Heart left ventricle (tissue), 16 donors: Measurements from ENCODE around the gene ARHGAP24. TPM values are rescaled to one million over a fixed set of nuclear protein-coding genes. Genes with fewer than 3 reads are reported as not detected.

Source experiments
- ATAC-seq, 4 donors: fragments of 200-7000 bp; cut with Tn5 transposase; one replicate each; pipeline ENCODE4 v1.9.1; 2020 to 2022; ENCODE audit warnings: moderate library complexity in 4 of 4, mild to moderate bottlenecking in 3 of 4, moderate number of reproducible peaks in 1 of 4
- DNase-seq, 5 donors: peaks; one replicate each; pipeline ENCODE4 v3.0.0-alpha.2; 2020
- H3K27ac ChIP-seq, 12 donors: fragments of 200-600 bp; sonication (generic) in 4 of 12; one replicate each; pipeline versions ENCODE4 v1.5.0 to v1.8.0; 2016 to 2022; ENCODE audit warnings: mild to moderate bottlenecking in 2 of 12
- H3K27me3 ChIP-seq, 9 donors: fragments of 200-600 bp; sonication (generic) in 2 of 9; one replicate each; pipeline versions ENCODE4 v1.5.1 to v1.8.0; 2016 to 2022; ENCODE audit warnings: mild to moderate bottlenecking in 3 of 9
- H3K36me3 ChIP-seq, 9 donors: fragments of 200-600 bp; sonication (generic) in 2 of 9; one replicate each; pipeline versions ENCODE4 v1.5.0 to v1.8.0; 2018 to 2022; ENCODE audit warnings: mild to moderate bottlenecking in 2 of 9
- H3K4me1 ChIP-seq, 12 donors: fragments of 200-600 bp; sonication (generic) in 4 of 12; one replicate each; pipeline versions ENCODE4 v1.5.0 to v1.8.0; 2016 to 2022; ENCODE audit warnings: mild to moderate bottlenecking in 3 of 12
- H3K4me3 ChIP-seq, 12 donors: fragments of 200-600 bp; sonication (generic) in 4 of 12; one replicate each; pipeline versions ENCODE4 v1.5.0 to v1.8.0; 2017 to 2022; ENCODE audit warnings: mild to moderate bottlenecking in 9 of 12, moderate library complexity in 4 of 12
- H3K9me3 ChIP-seq, 12 donors: fragments of 200-600 bp; sonication (generic) in 4 of 12; one replicate each; pipeline versions ENCODE4 v1.5.0 to v1.8.0; 2016 to 2022; ENCODE audit warnings: mild to moderate bottlenecking in 1 of 12
- CTCF ChIP-seq, 12 donors: fragments of 200-600 bp; sonication (generic) in 4 of 12; IDR thresholded peaks; one replicate each; pipeline versions ENCODE4 v1.5.0 to v1.8.0; 2018 to 2022; ENCODE audit warnings: antibody characterized with exemption in 12 of 12, mild to moderate bottlenecking in 5 of 12
- POLR2A ChIP-seq, 2 donors: fragments of 450-650 bp; IDR thresholded peaks; one replicate each; pipeline ENCODE4 v1.6.1; 2017; ENCODE audit warnings: antibody characterized with exemption in 2 of 2, mild to moderate bottlenecking in 2 of 2, moderate library complexity in 2 of 2
- WGBS, 4 donors: extraction: QIAGEN DNeasy Blood & Tissue Kit in 2 of 4; methylation state at CpG; one replicate each; pipeline versions ENCODE4 v1.1.5 to v1.1.7; 2013 to 2018; 5-methylcytosine and 5-hydroxymethylcytosine counted together
- intact Hi-C, 10 donors: fragments of 100-400 bp; cut with DNase I; formaldehyde crosslinking; loops; one replicate each; pipeline versions ENCODE4 v1.11.1 to v1.14.2; 2022
- polyA plus RNA-seq, 2 donors: library from polyadenylated mRNA; stranded (reverse); fragments of 200-250 nt; gene quantifications; one replicate each; pipeline ENCODE4 v1.2.3, GENCODE V29; 2013
- total RNA-seq, 9 donors: library from RNA; depleted of rRNA in 2 of 9; stranded (reverse); fragments of >200 nt in 2 of 9; fragmentation: NEBNext Ultra II Directional in 3 of 9; extraction: Animal tissue kit (Norgen Biotek cat#: 25700) in 3 of 9; gene quantifications; one replicate each; pipeline versions ENCODE4 v1.1.0 to v1.2.4, GENCODE V29; 2016 to 2023
- donor health status: ischemic (EF 13 %, LVEDD 7.1; RV severe dilation, severe dysfunction).
- donor health status: healthy with polysubstance abuse.
- donor health status: DM: no; HTN: yes; CAD: no.
- donor health status: DM: no; HTN: no; CAD: no.
- donor health status: ischemic (EF 25% LVEDD 6.9; RV normal size, moderate dysfunction).
- donor health status: ischemic (EF 25% LVEDD 5.7; RV mildly dilated, moderate dysfunction).
- donor health status: healthy.
- donor health status: DM: yes; HTN: yes; CAD: no.
- donor health status: ischemic (EF 35%, LVEDD 5.7; RV mildly dilated, moderate dysfunction).
- donor health status: nonischemic (EF 11% LVEDD 7.7; RV severe dilation, severe dysfunction).
- donor health status: DM: yes; HTN: yes; CAD: no.
- donor health status: PGD.
- donor health status: ischemic (EF 29% LVEDD 5.4; RV normal size, mild dysfunction).
- donor health status: nonischemic (EF 23%, LVEDD 6.1; RV moderate dilation, normal function).

ARHGAP24 gene
- total and polyA plus RNA-seq, 11 donors, result 4.5 to 36.9 (median 18.9) TPM

- Histone ChIP-seq H3K4me3 (no peak overlapping the region), H3K27me3 (no peaks in the 10 kb centered on the region), H3K27ac (peak overlapping the region in 4 of 12 donors; percentile 0 to 84 (median 42)), H3K36me3 (no peaks in the 10 kb centered on the region), H3K4me1 (peaks cover 0 to 62% (median 3%) of the 10 kb centered on the region in 12 donors), H3K9me3 (no peaks in the 10 kb centered on the region)
- no peak for TF ChIP-seq CTCF (IDR thresholded peaks at IDR 0.05)
- no peak for TF ChIP-seq POLR2A (IDR thresholded peaks at IDR 0.05)
- intact Hi-C loops, result no loop called here
- DNase-seq (no peak), ATAC-seq (peak in 2 of 4 donors; percentile 18 to 31)
- WGBS, 4 donors, result 72 to 85% (median 74%) methylated on average over 3 of the region's 3 CpGs
These were observed 198.0 kb downstream of the ARHGAP24 start for GRCh38 chr4:85672959-85673358.

- DNase-seq, result no peak
- no peaks in the 10 kb centered on the region for H3K27me3 ChIP-seq
- 92 to 98% (median 97%) methylated on average over 2 of the region's 2 CpGs for WGBS, 4 donors
- H3K27ac ChIP-seq, result peak overlapping the region in 1 of 12 donors; percentile 84
- no peak overlapping the region for H3K4me3 ChIP-seq
- no peaks in the 10 kb centered on the region for H3K36me3 ChIP-seq
- ATAC-seq, result no peak
- no peaks in the 10 kb centered on the region for H3K9me3 ChIP-seq
- TF ChIP-seq CTCF (IDR thresholded peaks at IDR 0.05), result no peak
- no peak for TF ChIP-seq POLR2A (IDR thresholded peaks at IDR 0.05)
- intact Hi-C loops, result no loop called here
- peaks cover 0 to 66% (median 3%) of the 10 kb centered on the region in 12 donors for H3K4me1 ChIP-seq
These were observed 198.6 kb downstream of the ARHGAP24 start for GRCh38 chr4:85673540-85673939.

GRCh38 chr4:85675076-85676049 lies 200.4 kb downstream of the ARHGAP24 start:
- Histone ChIP-seq H3K4me3 (no peak overlapping the region), H3K27ac (no peak overlapping the region), H3K27me3 (no peaks in the 10 kb centered on the region), H3K9me3 (no peaks in the 10 kb centered on the region), H3K4me1 (peaks cover 0 to 70% (median 3%) of the 10 kb centered on the region in 12 donors), H3K36me3 (no peaks in the 10 kb centered on the region)
- ATAC-seq, result no peak
- intact Hi-C loops, result no loop called here
- no peak for TF ChIP-seq CTCF (IDR thresholded peaks at IDR 0.05)
- no peak for TF ChIP-seq POLR2A (IDR thresholded peaks at IDR 0.05)
- no peak for DNase-seq
- 79 to 89% (median 85%) methylated on average over 7 of the region's 7 CpGs for WGBS, 4 donors

- no peaks in the 10 kb centered on the region for H3K27me3 ChIP-seq
- no peak for TF ChIP-seq POLR2A (IDR thresholded peaks at IDR 0.05)
- no peak for TF ChIP-seq CTCF (IDR thresholded peaks at IDR 0.05)
- no peaks in the 10 kb centered on the region for H3K36me3 ChIP-seq
- ATAC-seq, result no peak
- DNase-seq, result no peak
- no peaks in the 10 kb centered on the region for H3K9me3 ChIP-seq
- intact Hi-C loops, result no loop called here
- WGBS, 4 donors, result 53 to 92% (median 90%) methylated on average over 1 of the region's 1 CpG
- H3K4me3 ChIP-seq, result no peak overlapping the region
- peaks cover 0 to 75% (median 3%) of the 10 kb centered on the region in 12 donors for H3K4me1 ChIP-seq
- H3K27ac ChIP-seq, result no peak overlapping the region
These were observed 201.1 kb downstream of the ARHGAP24 start for GRCh38 chr4:85676050-85676425.
